Temporal lobe (tissue), 2 donors: ENCODE data around the gene EHD1. TPM values are rescaled to one million over a fixed set of nuclear protein-coding genes. Genes with fewer than 3 reads are reported as not detected.

Experiments
- small RNA-seq: library from RNA; depleted of rRNA; stranded (forward); fragments of <200 nt; gene quantifications from one replicate; pipeline ENCODE3, GENCODE V24; 2014; ENCODE audit warnings: low replicate concordance
- total RNA-seq: library from RNA; depleted of rRNA; stranded (reverse); fragments of >200 nt; gene quantifications from one replicate; pipeline ENCODE4 v1.2.3, GENCODE V29; 2014

The EHD1 gene
- total RNA-seq, 1 donor from 2014 or later, result 17.7 TPM

Small RNAs within 50 kb of the gene (small RNA-seq; reads per million reads assigned to genes)
- gene MIR6749, result not detected
- not detected for gene MIR6750

Other genes with a start within 250 kb of the EHD1 start
- 157 TPM for gene NRXN2, start 155.4 kb downstream of the EHD1 start, total RNA-seq
- 22.9 TPM for gene RASGRP2, start 134.5 kb downstream of the EHD1 start, total RNA-seq
- 1.5 TPM for gene PYGM, start 118.6 kb downstream of the EHD1 start, total RNA-seq
- gene SF1, start 100.1 kb downstream of the EHD1 start, total RNA-seq, result 93.2 TPM
- 7.4 TPM for gene MAP4K2, start 75.4 kb downstream of the EHD1 start, total RNA-seq
- 15.0 TPM for gene MEN1, start 68.1 kb downstream of the EHD1 start, total RNA-seq
- gene CDC42BPG, start 34.0 kb downstream of the EHD1 start, total RNA-seq, result 0.25 TPM
- 5.7 TPM for gene ATG2A, start 38.6 kb upstream of the EHD1 start, total RNA-seq
- 26.6 TPM for gene PPP2R5B, start 46.1 kb upstream of the EHD1 start, total RNA-seq
- not detected for gene GPHA2, start 57.3 kb upstream of the EHD1 start, total RNA-seq
- gene MAJIN, start 93.5 kb upstream of the EHD1 start, total RNA-seq, result not detected
- not detected for gene BATF2, start 118.3 kb upstream of the EHD1 start, total RNA-seq
- gene ARL2, start 135.5 kb upstream of the EHD1 start, total RNA-seq, result 47.0 TPM
- gene SNX15, start 148.8 kb upstream of the EHD1 start, total RNA-seq, result 11.8 TPM
- 3.0 TPM for gene SAC3D1, start 162.6 kb upstream of the EHD1 start, total RNA-seq
- gene NAALADL1, start 179.9 kb upstream of the EHD1 start, total RNA-seq, result 1.5 TPM
- gene CDCA5, start 205.4 kb upstream of the EHD1 start, total RNA-seq, result 2.0 TPM
- gene ZFPL1, start 205.6 kb upstream of the EHD1 start, total RNA-seq, result 14.0 TPM
- gene VPS51, start 217.6 kb upstream of the EHD1 start, total RNA-seq, result 161 TPM
- gene TM7SF2, start 233.3 kb upstream of the EHD1 start, total RNA-seq, result 34.7 TPM
- gene ZNHIT2, start 239.1 kb upstream of the EHD1 start, total RNA-seq, result 2.5 TPM
- 217 TPM for gene FAU, start 243.5 kb upstream of the EHD1 start, total RNA-seq
- 27.0 TPM for gene MRPL49, start 243.7 kb upstream of the EHD1 start, total RNA-seq